A673 (cell line): ENCODE results near the gene TSPO.

ENCODE experiments used
- CTCF ChIP-seq: fragments of 300-800, 200-600 bp; sonication (generic); conservative IDR thresholded peaks from 2 replicates; pipeline ENCODE4 v1.5.1; 2017; ENCODE audit warnings: low read depth, mild to moderate bottlenecking, antibody characterized with exemption, low read length, moderate library complexity, mixed read lengths
- EZH2 ChIP-seq: fragments of 200-600 bp; sonication (generic); IDR thresholded peaks from 2 replicates; pipeline ENCODE4 v1.6.1; 2017; ENCODE audit warnings: borderline replicate concordance, low read depth, mild to moderate bottlenecking, mixed read lengths, antibody characterized with exemption, low read length; ENCODE audit not compliant: poor library complexity, severe bottlenecking

- no peak for TF ChIP-seq CTCF
- TF ChIP-seq EZH2 = no peak
Observed at GRCh38 chr22:43185860-43186261, 34.5 kb downstream of the TSPO start.
